ENCODE data around the gene RAB1A.
"Not testable (repeated sequence)": the region's sequence is repeated elsewhere in the genome, so short reads cannot be mapped to it uniquely, and the experiment has no call there.

The RAB1A gene

GRCh38 chr2:65137197-65137775 is 7.4 kb upstream of the RAB1A start:
- no peak for DNase-seq (ENCODE audit: low read depth in 1 of 2, low spot score in 1 of 2)

- DNase-seq (ENCODE audit: low read depth in 1 of 2, low spot score in 1 of 2): no peak
These were observed 6.3 kb upstream of the RAB1A start for GRCh38 chr2:65136253-65136652.

GRCh38 chr2:65134158-65134557 is 4.3 kb upstream of the RAB1A start:
- DNase-seq (ENCODE audit: low read depth in 1 of 2, low spot score in 1 of 2): no peak

- no peak for DNase-seq (ENCODE audit: low read depth in 1 of 2, low spot score in 1 of 2)
These were observed 3.7 kb upstream of the RAB1A start for GRCh38 chr2:65133626-65134025.

- not testable (repeated sequence) for DNase-seq (ENCODE audit: low read depth in 1 of 2, low spot score in 1 of 2)
These were observed 3.0 kb upstream of the RAB1A start for GRCh38 chr2:65132930-65133329.

- DNase-seq (ENCODE audit: low read depth in 1 of 2, low spot score in 1 of 2): peak in 1 of 2 donors; percentile 8
These were observed 814 bp upstream of the RAB1A start for GRCh38 chr2:65130664-65131175.

GRCh38 chr2:65129286-65129825 is 550 bp downstream of the RAB1A start:
- peak in 1 of 2 donors; percentile 12 for DNase-seq (ENCODE audit: low read depth in 1 of 2, low spot score in 1 of 2)

GRCh38 chr2:65128297-65129190 is 1.4 kb downstream of the RAB1A start:
- DNase-seq (ENCODE audit: low read depth in 1 of 2, low spot score in 1 of 2): no peak

GRCh38 chr2:65125457-65125856 is 4.4 kb downstream of the RAB1A start:
- DNase-seq (ENCODE audit: low read depth in 1 of 2, low spot score in 1 of 2): not testable (repeated sequence)

- DNase-seq (ENCODE audit: low read depth in 1 of 2, low spot score in 1 of 2): no peak
These were observed 7.6 kb downstream of the RAB1A start for GRCh38 chr2:65122313-65122712.

- no peak for DNase-seq (ENCODE audit: low read depth in 1 of 2, low spot score in 1 of 2)
These were observed 8.8 kb downstream of the RAB1A start for GRCh38 chr2:65120990-65121693.

GRCh38 chr2:65116645-65117044 is 13.3 kb downstream of the RAB1A start:
- no peak for DNase-seq (ENCODE audit: low read depth in 1 of 2, low spot score in 1 of 2)

- DNase-seq (ENCODE audit: low read depth in 1 of 2, low spot score in 1 of 2): no peak
These were observed 15.0 kb downstream of the RAB1A start for GRCh38 chr2:65114921-65115320.

GRCh38 chr2:65113816-65114215 is 16.1 kb downstream of the RAB1A start:
- DNase-seq (ENCODE audit: low read depth in 1 of 2, low spot score in 1 of 2): no peak

- DNase-seq (ENCODE audit: low read depth in 1 of 2, low spot score in 1 of 2): no peak
These were observed 16.7 kb downstream of the RAB1A start for GRCh38 chr2:65113229-65113628.

- no peak for DNase-seq (ENCODE audit: low read depth in 1 of 2, low spot score in 1 of 2)
These were observed 17.3 kb downstream of the RAB1A start for GRCh38 chr2:65112633-65113032.

- no peak for DNase-seq (ENCODE audit: low read depth in 1 of 2, low spot score in 1 of 2)
These were observed 21.1 kb downstream of the RAB1A start for GRCh38 chr2:65108780-65109179.

GRCh38 chr2:65107530-65107929 is 22.4 kb downstream of the RAB1A start:
- no peak for DNase-seq (ENCODE audit: low read depth in 1 of 2, low spot score in 1 of 2)

GRCh38 chr2:65103013-65103715 is 26.7 kb downstream of the RAB1A start:
- DNase-seq (ENCODE audit: low read depth in 1 of 2, low spot score in 1 of 2): no peak

GRCh38 chr2:65101071-65101470 is 28.8 kb downstream of the RAB1A start:
- no peak for DNase-seq (ENCODE audit: low read depth in 1 of 2, low spot score in 1 of 2)

GRCh38 chr2:65098741-65099140 is 31.2 kb downstream of the RAB1A start:
- DNase-seq (ENCODE audit: low read depth in 1 of 2, low spot score in 1 of 2): no peak

Measured in activated CD4-positive, alpha-beta T cell treated with anti-CD3 and anti-CD28 coated beads, Interleukin-2, amount 50 U/mL, for 24 hours (primary cell).